ENCODE measurements around the gene ATP2A2. TPM values are rescaled to one million over a fixed set of nuclear protein-coding genes. Genes with fewer than 3 reads are reported as not detected.

The ATP2A2 gene
- total and polyA plus RNA-seq, 2 experiments from 2014 or later: 47.2 to 225 TPM

DNA sequence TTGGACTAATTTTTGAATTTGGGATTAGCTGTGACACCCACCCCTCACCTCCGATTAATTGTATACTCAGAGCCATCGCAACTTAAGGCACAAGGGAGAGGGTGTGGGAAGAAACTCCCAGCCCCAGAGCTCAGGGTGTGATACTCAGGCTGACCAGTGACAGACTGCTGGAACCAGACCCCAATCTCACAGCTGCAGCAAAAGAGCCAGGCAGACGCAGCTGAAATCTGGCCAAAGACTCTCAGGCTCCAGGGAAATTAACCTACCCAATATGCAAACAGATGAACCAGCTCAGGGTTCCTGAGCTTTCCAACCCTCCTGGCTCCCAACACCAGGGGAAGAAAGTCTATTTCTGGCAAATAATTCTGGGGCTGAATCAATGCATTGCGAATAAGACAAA, 92.0 kb downstream of the ATP2A2 start (continued):
- TF ChIP-seq, protein P1, sequence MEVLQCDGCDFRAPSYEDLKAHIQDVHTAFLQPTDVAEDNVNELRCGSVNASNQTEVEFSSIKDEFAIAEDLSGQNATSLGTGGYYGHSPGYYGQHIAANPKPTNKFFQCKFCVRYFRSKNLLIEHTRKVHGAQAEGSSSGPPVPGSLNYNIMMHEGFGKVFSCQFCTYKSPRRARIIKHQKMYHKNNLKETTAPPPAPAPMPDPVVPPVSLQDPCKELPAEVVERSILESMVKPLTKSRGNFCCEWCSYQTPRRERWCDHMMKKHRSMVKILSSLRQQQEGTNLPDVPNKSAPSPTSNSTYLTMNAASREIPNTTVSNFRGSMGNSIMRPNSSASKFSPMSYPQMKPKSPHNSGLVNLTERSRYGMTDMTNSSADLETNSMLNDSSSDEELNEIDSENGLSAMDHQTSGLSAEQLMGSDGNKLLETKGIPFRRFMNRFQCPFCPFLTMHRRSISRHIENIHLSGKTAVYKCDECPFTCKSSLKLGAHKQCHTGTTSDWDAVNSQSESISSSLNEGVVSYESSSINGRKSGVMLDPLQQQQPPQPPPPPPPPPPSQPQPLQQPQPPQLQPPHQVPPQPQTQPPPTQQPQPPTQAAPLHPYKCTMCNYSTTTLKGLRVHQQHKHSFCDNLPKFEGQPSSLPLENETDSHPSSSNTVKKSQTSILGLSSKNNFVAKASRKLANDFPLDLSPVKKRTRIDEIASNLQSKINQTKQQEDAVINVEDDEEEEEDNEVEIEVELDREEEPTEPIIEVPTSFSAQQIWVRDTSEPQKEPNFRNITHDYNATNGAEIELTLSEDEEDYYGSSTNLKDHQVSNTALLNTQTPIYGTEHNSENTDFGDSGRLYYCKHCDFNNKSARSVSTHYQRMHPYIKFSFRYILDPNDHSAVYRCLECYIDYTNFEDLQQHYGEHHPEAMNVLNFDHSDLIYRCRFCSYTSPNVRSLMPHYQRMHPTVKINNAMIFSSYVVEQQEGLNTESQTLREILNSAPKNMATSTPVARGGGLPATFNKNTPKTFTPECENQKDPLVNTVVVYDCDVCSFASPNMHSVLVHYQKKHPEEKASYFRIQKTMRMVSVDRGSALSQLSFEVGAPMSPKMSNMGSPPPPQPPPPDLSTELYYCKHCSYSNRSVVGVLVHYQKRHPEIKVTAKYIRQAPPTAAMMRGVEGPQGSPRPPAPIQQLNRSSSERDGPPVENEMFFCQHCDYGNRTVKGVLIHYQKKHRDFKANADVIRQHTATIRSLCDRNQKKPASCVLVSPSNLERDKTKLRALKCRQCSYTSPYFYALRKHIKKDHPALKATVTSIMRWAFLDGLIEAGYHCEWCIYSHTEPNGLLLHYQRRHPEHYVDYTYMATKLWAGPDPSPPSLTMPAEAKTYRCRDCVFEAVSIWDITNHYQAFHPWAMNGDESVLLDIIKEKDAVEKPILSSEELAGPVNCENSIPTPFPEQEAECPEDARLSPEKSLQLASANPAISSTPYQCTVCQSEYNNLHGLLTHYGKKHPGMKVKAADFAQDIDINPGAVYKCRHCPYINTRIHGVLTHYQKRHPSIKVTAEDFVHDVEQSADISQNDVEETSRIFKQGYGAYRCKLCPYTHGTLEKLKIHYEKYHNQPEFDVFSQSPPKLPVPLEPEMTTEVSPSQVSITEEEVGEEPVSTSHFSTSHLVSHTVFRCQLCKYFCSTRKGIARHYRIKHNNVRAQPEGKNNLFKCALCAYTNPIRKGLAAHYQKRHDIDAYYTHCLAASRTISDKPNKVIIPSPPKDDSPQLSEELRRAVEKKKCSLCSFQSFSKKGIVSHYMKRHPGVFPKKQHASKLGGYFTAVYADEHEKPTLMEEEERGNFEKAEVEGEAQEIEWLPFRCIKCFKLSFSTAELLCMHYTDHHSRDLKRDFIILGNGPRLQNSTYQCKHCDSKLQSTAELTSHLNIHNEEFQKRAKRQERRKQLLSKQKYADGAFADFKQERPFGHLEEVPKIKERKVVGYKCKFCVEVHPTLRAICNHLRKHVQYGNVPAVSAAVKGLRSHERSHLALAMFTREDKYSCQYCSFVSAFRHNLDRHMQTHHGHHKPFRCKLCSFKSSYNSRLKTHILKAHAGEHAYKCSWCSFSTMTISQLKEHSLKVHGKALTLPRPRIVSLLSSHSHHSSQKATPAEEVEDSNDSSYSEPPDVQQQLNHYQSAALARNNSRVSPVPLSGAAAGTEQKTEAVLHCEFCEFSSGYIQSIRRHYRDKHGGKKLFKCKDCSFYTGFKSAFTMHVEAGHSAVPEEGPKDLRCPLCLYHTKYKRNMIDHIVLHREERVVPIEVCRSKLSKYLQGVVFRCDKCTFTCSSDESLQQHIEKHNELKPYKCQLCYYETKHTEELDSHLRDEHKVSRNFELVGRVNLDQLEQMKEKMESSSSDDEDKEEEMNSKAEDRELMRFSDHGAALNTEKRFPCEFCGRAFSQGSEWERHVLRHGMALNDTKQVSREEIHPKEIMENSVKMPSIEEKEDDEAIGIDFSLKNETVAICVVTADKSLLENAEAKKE (CRISPR knock-in tag; IDR thresholded peaks at IDR 0.05): no peak
- no peak for TF ChIP-seq ZNF114 (CRISPR knock-in tag; IDR thresholded peaks at IDR 0.05)
- TF ChIP-seq, protein P2, sequence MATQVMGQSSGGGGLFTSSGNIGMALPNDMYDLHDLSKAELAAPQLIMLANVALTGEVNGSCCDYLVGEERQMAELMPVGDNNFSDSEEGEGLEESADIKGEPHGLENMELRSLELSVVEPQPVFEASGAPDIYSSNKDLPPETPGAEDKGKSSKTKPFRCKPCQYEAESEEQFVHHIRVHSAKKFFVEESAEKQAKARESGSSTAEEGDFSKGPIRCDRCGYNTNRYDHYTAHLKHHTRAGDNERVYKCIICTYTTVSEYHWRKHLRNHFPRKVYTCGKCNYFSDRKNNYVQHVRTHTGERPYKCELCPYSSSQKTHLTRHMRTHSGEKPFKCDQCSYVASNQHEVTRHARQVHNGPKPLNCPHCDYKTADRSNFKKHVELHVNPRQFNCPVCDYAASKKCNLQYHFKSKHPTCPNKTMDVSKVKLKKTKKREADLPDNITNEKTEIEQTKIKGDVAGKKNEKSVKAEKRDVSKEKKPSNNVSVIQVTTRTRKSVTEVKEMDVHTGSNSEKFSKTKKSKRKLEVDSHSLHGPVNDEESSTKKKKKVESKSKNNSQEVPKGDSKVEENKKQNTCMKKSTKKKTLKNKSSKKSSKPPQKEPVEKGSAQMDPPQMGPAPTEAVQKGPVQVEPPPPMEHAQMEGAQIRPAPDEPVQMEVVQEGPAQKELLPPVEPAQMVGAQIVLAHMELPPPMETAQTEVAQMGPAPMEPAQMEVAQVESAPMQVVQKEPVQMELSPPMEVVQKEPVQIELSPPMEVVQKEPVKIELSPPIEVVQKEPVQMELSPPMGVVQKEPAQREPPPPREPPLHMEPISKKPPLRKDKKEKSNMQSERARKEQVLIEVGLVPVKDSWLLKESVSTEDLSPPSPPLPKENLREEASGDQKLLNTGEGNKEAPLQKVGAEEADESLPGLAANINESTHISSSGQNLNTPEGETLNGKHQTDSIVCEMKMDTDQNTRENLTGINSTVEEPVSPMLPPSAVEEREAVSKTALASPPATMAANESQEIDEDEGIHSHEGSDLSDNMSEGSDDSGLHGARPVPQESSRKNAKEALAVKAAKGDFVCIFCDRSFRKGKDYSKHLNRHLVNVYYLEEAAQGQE (IDR thresholded peaks at IDR 0.05; ENCODE audit: unreplicated experiment): no peak

DNA sequence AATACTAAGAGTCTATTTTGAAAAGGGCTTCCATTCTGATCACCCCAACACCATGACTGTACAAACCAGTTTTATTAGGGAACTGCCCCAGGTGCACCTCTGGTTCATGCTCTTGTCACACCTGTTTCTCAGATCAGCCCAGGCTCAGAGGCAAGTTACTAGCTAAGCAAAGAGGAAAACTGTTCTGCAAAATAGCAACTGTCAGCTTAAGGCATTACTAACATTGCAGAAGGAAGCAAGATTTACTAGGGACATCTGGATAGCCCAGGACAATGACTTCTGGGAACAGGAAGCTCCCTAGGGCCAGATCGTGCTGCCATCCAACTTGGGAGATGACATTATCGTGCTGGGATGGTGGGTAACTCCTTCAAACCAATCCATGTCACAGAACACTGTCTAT, 92.4 kb downstream of the ATP2A2 start:
- H3K9me3 Mint-ChIP-seq: no peaks in the 10 kb centered on the region
- H3K36me3 ChIP-seq (ENCODE audit: insufficient read depth): peaks cover 49% of the 10 kb centered on the region
- H3K27me3 Mint-ChIP-seq (ENCODE audit: insufficient read depth, low read depth, poor library complexity): peaks cover 2% of the 10 kb centered on the region
- H3K4me3 Mint-ChIP-seq: no peak overlapping the region
- peaks cover 25% of the 10 kb centered on the region for H3F3A ChIP-seq (replicated peaks; ENCODE audit: low read depth)
- no peak for ATAC-seq
- DNase-seq (ENCODE audit: low spot score): no peak
- H3K27ac ChIP-seq (ENCODE audit: low read depth): peak overlapping the region; percentile 19; the same call in 1 of the 2 replicates
- no peaks in the 10 kb centered on the region for H3K27me3 ChIP-seq (ENCODE audit: insufficient read depth)
- H3K79me2 ChIP-seq (replicated peaks; ENCODE audit: insufficient read depth): no peaks in the 10 kb centered on the region
- H3K4me1 Mint-ChIP-seq: no peaks in the 10 kb centered on the region
- H3K4me3 ChIP-seq: no peak overlapping the region
- peaks cover 10% of the 10 kb centered on the region for H4K20me1 ChIP-seq (replicated peaks; ENCODE audit: insufficient read depth)
- H3K4me2 ChIP-seq: no peak overlapping the region
- no peak overlapping the region; the same call in 1 of the 2 replicates for H3K27ac Mint-ChIP-seq
- H3K9me2 ChIP-seq (ENCODE audit: insufficient read depth): no peaks in the 10 kb centered on the region
- peaks cover 76% of the 10 kb centered on the region for H3K36me3 Mint-ChIP-seq (ENCODE audit: low read depth)
- H2AFZ ChIP-seq: no peak overlapping the region
- H3K4me1 ChIP-seq (ENCODE audit: insufficient read depth): no peaks in the 10 kb centered on the region
- TF ChIP-seq POLR2AphosphoS5 (IDR thresholded peaks at IDR 0.05; ENCODE audit: low read depth) (no peak), ETS1 (IDR thresholded peaks at IDR 0.05) (no peak), NANOG (IDR thresholded peaks at IDR 0.05; ENCODE audit: borderline replicate concordance) (no peak)
